Bone marrow (tissue), 2 donors: ENCODE data around the gene KCNC2.

Source experiments
- DNase-seq, 2 donors: peaks; one replicate each; lab custom pipeline; 2025; lab: John Stamatoyannopoulos, UW

The KCNC2 gene

GRCh38 chr12:75058228-75058627 is 151.4 kb downstream of the KCNC2 start:
- DNase-seq: no peak

GRCh38 chr12:75048767-75049166 is 160.9 kb downstream of the KCNC2 start:
- DNase-seq: no peak

DNA sequence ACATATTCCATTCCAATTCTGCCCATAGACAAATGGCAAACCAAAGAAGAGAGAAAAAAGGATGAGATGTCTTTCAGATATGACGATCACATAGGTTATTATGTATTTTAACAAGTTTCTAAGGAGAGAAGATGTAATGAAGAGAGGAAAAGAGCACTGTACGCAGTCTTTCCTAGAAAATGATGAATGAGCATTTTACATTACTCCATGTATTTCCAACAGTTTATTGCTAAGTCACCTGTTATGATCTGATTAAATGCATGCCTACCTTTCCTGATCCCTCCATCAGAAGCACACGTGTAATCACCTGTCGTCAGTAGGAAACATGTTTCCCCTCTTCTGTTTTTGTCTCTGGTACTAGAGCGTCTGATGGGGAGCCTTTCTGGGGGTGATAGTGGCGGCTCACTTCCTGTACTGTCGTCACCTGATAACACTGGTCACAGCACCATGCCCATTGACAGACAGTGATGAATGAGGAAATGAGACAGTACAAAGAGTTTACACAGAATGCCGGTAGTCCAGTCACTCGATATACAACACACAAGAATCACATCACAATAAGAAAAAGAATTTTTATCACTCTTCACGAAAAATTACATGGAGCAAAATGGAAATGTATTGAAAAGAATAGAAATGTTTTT is 161.6 kb downstream of the KCNC2 start:
- no peak for DNase-seq

- DNase-seq: no peak
Observed at GRCh38 chr12:75042125-75042524, 167.5 kb downstream of the KCNC2 start.

DNA sequence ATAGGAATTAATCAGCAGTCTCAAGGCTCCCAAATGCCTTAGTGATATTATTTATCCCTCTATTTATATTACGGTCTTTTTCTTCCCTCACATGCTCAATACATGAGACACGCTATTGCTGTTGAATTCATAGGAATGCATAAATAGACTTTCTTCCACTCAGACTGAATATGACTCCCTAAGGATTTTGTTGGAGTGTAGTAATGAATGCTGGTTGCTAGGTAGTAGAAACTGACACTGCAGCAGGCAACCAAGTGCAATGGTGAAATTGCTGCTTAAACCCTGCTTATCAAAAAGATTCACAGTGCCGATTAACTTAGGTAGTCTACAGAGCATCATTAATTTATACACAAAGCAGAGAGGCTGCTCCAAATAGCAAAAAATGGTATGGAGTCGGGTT is 168.2 kb downstream of the KCNC2 start:
- DNase-seq: no peak

DNA sequence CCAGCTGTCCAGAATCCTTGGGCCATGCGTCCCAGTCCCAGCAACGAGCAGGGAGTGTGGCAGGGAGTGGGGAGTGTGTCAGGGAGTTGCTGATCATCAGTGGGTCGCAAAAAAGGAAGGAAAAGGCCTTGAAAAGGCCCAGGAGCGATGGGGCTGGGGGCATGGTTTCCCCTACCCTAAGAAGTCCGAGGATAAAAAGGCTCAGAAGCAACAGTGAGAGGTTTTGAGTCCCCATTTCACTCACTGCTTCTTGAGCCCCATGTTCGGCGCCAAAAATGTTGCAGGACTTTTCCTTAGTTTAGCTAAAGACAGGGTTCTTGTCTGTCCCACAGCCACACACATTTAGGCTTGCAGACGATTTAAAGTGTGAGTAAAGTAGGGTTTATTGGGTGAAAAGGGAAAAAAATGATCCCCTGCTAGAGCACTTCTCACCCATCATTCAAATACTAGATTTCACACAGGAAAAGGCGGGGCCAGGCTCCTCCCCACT is 189.5 kb downstream of the KCNC2 start:
- DNase-seq: no peak

DNA sequence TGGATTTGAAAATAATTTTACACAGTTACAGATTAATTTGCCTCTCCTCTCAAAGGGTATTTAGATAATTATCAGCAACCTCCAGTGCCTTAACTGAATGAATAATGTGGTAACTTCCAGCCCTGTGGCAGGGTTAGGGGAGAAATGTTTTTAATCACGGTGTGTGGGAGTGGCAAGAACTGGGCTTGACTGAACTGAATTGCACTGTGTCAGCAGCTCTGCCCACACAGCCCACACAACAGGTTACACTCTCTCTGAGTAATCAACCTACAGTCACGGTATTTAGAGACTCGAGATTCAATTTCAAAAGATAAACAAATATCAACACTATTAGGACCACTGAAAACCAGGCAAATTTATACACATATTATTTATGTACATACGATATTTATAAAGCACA is 198.5 kb downstream of the KCNC2 start:
- DNase-seq: no peak

GRCh38 chr12:75007133-75007532 is 202.5 kb downstream of the KCNC2 start:
- DNase-seq: no peak

- DNase-seq: no peak
Observed at GRCh38 chr12:75000120-75000519, 209.5 kb downstream of the KCNC2 start.

GRCh38 chr12:74999474-74999873 is 210.2 kb downstream of the KCNC2 start:
- no peak for DNase-seq
